Endometrial microvascular endothelial cells (primary cell): ENCODE data around the gene ANKRD11. TPM values are rescaled to one million over a fixed set of nuclear protein-coding genes. Genes with fewer than 3 reads are reported as not detected.

Experiments used
- in situ Hi-C: cut with HindIII; loops from 2 replicates; pipeline ENCODE4 v1.10.0; 2017; ENCODE audit warnings: low sequenced_read_pairs, low pct_unique_long_range_greater_than_20kb; ENCODE audit errors: inconsistent ontology term
- total RNA-seq: library from RNA; depleted of rRNA; stranded (reverse); fragments of >200 nt; gene quantifications from one replicate; pipeline ENCODE4 v1.2.3, GENCODE V29; 2015; ENCODE audit errors: inconsistent ontology term

Gene ANKRD11
- total RNA-seq, 1 donor from 2014 or later = 72.5 TPM

DNA sequence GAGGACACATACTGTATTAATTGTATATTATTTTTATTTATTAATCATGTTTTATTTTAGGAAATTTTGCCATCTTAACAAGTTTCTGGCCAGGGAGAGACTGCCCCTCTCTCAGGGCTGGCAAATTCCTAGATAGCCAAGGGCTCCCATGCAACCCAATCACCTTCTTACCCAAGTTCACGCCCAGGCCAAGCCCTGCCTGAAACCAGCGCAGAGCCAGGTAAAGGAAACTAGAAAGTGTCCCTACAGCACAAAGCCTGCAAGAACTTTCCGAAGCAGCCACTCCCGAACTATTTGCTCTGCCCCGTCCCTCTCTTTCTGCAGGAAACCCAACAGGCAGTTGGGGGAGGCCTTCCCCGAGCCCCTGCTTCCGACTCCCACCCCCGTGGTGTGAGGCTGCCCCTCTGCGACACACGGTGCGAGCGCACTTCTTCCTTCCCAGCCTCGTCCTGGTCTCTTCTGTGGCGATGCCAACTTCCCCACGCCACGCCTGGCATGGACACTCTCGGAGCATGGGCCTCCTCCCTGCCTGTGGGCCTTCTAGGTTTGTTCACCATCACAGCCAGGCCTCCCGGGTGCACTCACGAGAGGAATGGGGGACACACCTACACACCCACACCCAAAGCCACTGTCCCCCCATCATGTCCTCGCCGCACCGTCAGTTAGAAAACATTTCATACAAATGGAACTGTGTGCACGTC is 172.5 kb downstream of the ANKRD11 start:
- in situ Hi-C loops = no loop called here

DNA sequence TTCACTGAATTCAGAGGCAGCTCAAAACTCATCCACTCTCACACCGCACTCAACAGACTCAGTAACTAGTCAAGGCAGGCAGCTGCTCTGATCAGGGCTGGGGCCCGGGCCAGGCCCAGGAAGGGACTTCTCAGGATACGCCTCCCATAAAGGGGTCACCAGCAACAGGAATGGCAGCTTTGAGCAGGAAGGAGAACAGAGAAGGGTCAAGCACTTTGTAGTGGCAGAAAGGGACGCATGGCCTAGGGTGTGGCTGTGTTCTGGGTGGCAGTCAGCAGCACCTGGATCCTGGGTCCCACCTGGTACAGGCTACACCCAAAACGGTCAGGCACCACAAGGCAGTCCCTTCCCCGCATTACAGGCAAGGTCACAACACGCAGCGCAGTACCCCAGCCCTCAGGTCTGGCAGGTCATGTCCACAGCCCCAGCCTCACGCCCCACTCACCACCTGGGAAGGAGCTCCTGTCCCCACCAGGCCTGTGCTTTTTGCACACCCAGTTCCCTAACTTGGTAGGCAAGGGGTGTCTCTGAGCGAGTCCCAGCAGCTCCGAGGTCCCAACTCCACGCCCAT is 173.2 kb downstream of the ANKRD11 start:
- in situ Hi-C loops = no loop called here

DNA sequence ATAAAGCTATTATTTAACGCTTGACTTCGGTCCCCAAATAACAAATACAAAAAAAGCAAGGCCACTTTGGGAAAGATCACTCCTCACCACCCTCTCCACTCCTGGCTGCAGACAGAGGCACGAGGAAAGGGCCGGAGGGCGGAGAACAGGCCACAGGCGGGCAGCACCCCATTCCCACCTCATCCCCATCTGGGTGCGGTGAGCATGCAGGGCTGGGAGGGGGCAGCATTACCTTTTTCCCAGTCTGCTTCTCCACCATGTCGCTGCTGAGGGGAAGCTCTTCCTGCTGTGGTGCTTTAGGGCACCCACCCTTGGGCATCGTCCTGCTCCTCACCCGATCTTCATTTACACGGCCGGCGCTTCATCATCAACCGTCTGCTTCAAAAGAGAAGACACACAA is 173.7 kb downstream of the ANKRD11 start:
- in situ Hi-C loops = no loop called here

DNA sequence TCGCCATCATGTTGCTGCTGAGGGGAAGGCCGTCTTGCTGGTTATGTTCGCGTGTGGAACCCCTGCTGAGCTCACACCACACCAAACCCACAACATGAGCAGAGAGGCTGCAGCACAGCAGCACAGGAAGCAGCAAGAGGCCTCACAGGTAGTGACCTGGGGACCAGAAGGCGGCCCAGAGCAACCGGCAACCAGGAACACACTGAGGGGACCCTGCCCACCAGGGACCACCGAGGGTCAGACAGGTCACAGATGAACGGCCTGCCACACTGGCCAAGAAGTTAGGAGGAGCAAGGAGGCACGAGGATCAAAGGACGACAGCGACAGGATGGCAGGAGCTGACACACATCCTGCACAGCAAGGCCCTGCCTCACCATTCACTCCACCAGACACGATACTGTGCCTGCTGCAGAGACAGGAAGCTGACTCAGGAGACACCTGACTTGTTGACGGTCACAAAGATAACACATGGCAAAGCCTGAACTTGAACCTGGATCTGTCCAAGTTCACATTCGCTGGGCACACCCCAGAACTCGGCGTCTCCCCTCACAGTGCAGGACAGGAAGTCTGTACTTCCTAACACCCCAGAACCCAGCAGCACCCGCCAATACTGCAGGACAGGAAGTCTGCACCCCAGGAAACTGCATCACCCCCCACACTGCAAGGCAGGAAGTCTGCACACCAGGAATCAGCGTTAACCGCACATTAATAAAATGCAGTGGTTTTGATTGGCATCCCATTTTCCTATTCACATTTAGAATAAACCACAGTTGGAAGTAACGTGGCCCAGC is 174.4 kb downstream of the ANKRD11 start:
- in situ Hi-C loops = no loop called here

DNA sequence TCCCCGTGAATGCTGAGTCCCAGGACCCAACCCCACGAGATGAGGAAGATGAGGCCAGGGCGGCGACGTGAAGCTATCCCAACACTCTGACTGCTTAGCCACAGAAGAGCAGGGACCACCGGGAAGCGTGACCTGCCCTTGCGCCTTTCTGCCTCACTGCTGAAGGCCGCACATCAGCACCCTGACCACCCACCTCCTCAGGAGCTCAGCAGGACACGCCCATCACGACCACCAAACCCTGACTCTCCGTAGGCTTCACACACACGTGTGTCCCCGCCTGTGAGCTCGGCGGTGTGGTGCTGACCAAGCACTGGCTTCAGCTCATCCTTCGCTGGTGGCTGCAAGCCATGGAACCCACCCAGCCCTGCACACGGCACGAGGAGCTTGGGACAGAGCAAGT is 175.1 kb downstream of the ANKRD11 start:
- in situ Hi-C loops = no loop called here

DNA sequence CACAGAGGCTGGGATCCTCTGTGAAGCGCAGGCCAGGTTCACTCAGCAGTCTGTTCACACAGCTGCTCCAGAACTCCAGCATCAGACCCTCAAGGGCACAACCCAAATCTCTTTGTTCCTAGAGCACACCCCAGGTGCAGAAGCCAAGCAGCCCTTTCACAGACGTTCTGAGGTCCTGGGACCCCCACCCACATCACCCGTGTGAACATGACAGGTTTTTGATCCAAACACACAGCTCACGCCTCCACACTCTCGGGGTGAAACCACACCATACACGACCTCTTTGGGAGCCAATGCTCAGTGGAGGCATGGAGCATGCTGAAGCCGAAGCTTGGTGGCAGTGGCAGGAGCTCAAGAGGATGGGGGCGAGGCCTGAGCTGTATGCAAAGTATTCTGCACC is 175.5 kb downstream of the ANKRD11 start:
- in situ Hi-C loops = no loop called here

DNA sequence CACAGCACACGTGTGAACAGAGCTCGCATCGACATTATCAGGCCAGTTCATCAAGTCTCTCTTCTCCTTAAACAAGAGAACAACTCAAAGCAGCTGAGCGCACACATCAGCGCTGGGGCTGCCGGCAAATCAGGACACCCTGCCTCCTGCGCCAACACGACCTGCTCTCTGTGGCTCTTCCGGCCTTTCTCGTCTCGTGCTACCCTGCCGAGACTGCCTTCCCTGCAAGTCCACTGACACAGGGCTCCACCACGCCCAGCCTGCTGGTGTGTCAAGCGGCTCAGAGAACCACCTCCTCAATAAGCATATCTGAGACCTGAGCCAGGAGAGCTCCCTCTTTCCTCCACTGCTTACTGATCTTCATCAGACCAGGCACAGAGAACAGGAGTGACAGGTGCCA is 176.0 kb downstream of the ANKRD11 start:
- in situ Hi-C loops = no loop called here

DNA sequence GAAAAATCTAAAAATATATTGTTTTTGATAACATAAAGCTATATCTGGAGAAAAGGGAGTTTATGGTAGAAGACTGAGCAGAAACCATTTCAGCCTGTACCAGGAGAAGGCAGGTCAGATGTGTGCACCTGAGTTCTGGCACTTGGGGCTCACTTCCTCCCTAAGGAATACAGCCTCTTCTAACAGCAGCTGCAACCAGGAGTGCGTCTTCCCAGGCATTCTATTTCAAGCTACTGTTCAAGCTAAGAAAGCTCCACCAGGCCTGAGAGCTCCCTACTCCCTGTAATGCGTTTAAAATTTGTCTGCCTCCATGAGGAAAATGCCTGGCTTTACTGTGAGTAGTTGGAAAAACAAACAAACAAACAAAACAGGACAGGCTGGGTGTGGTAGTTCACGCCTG is 176.8 kb downstream of the ANKRD11 start:
- in situ Hi-C loops = no loop called here

DNA sequence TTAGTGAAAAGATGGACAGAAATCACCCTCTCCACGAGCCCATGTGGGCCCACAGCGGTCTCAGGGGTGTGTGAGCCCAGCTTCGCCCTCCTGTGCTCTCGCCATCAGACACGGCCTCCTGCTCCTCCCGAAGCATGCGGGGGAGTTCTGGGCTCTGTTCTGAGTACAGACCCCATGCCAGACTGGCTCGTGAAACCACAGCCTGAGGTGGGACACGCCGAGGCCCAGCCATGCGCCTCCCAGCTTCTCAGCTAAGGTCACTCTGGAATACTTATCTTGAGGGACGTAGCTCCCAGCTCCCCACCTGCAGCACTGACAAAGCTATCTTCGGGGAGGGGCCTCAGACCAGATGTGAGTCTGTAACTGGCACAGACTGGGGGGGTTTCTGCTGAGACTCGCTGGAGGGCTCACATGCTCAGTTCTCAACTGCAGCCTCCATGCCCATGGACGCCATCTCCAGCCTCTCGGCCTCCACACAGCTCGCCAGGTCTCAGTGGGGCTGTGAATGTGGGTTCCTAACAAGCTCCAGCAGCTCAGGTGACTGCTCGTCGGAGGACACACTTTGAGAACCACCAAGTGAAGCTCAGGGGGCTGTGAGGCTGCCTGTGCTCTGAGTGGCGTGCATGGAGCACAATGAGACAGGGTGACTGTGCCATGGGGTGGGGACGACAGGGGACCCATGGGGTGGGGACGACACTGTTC is 177.6 kb downstream of the ANKRD11 start:
- in situ Hi-C loops = no loop called here

DNA sequence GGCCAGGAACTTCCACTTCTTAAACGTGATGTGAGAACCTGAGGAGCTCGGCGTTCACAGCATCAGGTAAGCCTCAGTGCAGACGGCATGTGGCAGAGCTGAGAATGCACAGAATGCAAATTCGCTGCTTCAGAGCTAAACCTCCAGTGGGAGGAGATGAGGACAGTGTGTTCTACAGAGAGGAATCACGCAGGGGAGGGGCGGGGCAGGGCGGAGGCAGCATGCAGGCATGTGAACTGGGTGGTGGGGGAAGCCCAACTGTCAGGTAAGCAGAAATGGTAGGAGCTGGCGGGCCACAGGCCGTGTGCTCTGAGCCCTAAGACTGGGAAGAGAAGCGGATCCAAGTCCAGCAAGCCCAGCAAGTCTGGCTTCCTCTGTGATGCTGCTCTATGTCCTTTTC is 178.2 kb downstream of the ANKRD11 start:
- in situ Hi-C loops = no loop called here

DNA sequence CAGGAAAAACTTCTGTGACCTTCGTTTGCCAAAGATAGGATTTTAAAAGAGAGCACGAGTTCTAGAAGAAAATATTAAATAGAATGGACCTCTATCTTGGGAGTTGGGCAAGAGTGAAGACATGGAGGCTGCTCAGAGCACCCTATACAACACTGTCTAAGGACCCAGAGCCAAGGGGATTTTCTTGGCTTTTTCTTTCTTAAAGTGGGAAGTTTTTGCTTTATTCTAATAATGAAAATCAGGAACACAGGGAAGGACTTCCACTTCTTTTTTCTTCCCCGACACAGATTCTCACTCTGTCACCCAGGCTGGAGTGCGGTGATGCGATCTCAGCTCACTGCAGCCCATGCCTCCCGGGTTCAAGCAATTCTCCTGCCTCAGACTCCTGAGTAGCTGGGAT is 178.7 kb downstream of the ANKRD11 start:
- in situ Hi-C loops = no loop called here

DNA sequence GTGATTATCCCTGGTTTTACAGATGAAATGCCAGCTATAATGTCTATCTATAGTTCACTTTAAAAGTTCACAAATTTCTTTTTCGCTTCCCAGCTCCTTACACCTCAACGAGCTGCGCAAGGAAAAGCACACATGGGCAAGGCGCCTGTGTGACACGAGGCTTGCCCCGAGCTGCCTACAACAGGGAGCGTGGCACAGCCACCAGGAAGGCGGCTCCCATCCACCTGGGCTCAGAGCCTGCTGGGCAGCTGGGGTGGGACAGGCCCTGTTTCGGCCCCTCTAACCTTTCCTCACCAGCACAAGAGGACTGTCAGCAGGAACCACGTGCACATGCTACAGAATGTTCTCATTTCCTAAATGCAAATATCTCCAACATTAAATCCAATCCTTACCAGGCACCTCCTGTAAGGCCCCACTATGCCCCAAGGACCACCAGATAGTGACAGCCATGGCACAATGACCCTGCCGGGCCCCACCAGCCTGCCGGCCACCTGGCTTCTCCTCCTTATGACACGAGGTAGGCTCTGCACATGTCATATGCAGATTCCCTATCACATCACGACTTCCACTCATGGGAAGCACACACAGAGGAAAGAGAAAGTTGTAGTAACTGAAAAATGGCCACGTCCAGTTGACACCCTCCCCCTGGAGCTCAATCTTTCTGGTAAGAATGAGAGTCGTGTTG is 180.8 kb downstream of the ANKRD11 start:
- in situ Hi-C loops = loop anchor here (10.0 kb wide), 1 partner anchor 195 kb away; the partner anchor contains the start of gene SPG7

DNA sequence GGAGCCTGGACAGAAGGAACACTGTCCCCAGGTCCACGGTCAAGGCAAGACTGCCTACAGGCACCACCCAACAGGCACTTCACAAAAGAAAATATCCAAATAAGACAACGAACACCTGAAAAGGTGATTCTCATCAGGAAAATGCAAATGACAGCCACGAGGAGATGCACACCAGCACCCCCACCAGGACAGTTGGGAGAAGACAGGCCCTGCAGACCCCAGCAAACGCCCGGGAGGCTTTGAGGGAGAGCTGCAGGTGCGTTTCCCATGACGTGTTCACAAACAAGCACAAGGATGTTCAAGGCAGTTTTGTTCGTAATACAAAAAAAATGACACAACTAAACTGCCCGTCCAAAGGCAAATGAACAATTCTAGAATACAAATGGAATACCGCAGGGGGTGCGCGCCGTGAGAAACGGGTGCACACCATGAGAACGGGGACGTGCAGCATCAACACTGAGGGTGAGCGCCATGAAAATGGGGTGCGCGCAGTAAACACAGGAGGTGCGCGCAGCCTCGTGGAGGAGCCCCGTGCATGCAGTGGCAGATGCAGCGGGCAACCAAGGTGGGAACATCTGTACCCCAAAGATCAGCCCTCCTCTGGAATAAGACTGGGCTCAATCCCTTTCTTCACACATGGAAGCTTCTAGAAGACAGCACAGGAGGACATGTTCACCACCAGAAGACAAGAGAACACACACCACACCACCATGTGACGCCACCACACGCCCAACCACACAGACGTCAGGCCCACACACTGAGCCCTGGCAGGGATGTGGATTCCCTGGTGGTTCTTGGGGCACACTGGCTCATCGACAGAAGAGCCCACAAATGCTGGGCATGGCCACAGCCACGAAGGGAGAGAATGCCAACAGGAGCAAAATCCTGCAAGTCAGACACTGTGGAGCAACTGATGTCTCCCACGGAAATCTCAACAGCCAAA is 181.7 kb downstream of the ANKRD11 start:
- in situ Hi-C loops = loop anchor here (10.0 kb wide), 1 partner anchor 196 kb away; the partner anchor contains the start of gene SPG7

DNA sequence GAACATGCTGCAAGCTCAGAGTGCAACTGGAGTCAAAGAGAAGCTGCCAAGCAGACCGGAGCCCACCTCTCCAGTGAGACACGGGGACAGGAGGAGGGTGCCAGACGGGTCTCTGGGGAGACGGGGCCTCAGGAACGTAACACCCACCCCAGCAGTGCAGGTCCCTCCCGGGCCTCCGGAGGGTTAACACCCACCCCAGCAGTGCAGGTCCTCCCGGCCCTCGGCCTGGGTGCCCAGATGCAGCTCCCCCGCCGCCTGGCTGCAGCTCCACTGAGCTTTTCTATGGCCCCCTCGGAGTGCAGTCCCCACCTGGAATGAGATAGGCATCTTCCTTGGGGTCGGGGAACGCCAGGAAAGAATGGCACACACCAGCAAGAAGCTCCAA is 182.9 kb downstream of the ANKRD11 start:
- in situ Hi-C loops = loop anchor here (10.0 kb wide), 1 partner anchor 197 kb away; the partner anchor contains the start of gene SPG7

DNA sequence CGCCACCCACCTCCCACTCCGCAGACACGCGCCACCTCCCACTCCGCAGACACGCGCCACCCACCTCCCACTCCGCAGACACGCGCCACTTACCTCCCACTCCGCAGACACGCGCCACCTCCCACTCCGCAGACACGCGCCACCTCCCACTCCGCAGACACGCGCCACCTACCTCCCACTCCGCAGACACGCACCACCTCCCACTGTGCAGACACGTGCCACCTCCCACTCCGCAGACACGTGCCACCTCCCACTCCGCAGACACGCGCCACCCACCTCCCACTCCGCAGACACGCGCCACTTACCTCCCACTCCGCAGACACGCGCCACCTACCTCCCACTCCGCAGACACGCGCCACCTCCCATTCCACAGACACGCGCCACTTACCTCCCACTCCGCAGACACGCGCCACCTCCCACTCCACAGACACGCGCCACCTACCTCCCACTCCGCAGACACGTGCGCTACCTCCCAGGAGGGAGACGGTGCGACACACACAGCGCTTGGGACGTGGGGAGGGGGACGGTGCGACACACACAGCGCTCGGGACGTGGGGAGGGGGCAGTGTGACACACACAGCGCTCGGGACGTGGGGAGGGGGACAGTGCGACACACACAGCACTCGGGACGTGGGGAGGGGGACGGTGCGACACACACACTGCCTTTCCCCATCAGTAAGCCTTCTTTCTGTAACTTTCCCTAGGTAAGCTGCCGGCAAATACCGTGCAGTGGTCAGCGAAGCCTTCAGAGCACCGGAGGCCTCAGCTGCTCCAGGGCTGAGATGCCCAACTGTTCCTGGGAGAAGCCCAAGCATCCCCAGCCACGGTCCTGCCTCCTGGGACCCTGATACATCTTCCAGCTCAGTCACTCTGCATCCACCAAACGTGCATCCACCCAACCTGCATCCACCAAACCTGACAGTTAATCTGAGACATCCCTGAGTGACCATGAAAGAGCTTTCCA is 183.6 kb downstream of the ANKRD11 start:
- in situ Hi-C loops = loop anchor here (10.0 kb wide), 1 partner anchor 198 kb away; the partner anchor contains the start of gene SPG7

DNA sequence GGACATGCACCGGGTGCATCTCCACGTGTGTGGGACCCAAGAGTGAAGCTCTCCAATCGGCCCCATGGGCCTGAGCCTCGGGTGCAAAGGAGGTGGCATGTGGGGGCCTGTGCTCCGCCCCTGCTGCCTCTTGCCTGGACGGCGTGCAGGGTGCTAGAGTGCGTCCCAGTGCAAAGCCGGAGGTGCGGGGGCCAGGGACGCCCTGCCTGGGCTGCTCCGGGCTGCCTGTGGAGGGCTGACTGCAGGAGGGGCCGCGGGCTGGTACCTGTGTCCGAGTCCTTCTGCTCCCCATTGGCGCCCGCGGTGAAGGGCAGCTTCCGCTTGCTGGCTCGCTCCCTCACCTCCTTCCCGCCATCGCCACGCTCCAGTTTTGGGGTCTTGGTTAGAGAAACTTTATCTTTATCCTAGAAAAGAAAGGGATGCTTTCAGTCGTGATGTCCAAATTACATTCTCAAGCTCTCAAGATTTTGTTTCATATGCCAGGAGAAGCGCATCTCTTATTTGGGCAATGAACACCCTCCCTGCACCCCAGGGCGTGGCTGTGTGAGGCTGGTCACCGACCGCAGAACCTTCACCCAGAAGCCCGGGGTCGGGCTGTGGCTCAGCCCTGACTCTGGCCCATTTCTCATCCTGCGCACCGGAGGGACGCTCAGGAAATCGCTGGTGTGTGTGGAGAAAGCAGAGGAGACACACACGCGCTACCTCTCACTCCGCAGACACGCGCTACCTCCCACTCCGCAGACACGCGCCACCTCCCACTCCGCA is 185.2 kb downstream of the ANKRD11 start:
- in situ Hi-C loops = loop anchor here (10.0 kb wide), 1 partner anchor 200 kb away; the partner anchor contains the start of gene SPG7
